ENCODE data around the gene LEMD2. TPM values are rescaled to one million over a fixed set of nuclear protein-coding genes. Genes with fewer than 3 reads are reported as not detected.
A peak's percentile ranks its signal among the peaks of the same experiment; 100 is the strongest.

Gene LEMD2
- total RNA-seq, 1 experiment from 2014 or later: 62.9 TPM

DNA sequence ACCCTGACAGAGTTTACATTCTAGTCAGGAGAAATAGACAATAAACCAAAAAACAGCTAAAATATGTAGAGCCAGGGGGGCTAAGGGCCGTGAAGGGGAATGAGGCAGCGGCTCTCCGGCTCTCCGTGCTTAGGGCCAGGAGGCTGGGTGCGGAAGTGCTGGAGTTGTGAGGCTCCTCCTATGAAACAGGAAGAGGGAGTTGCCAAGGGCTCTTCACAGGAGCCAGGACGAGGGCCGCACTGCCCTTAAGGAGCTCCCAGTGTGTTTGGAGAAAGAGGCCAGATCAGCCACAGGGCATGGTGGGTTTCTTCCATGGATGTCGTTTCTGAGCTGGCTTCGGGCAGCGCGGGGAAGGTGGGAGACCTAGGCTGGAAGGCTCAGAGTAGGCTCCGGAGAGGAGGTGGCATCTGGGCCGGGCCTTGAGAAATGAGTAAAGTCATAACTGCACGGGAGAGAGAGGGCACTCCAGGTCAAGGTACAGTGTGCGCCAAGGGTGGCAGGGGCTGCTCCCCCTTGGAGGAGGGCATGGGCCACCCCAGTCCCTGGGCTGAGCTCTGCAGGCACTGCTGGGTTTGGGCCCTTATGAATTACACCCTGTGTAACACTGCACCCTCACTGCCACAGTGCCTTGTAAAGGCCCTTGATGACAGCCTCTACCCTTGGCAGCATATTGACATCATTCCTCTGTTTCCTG lies 35.7 kb upstream of the LEMD2 start:
- CTCF ChIA-PET: interaction anchor here (0.9 to 4.6 kb wide), 7 partner anchors 12 to 203 kb away, joined by 3 to 47 read pairs (median 4); no protein-coding TSS in a partner anchor
- POLR2A ChIA-PET: no interaction called here
- ATAC-seq (no peak; the same call in 1 of the 2 replicates), DNase-seq (ENCODE audit: low spot score) (no peak)
- TF ChIP-seq JUN (CRISPR knock-in tag; IDR thresholded peaks at IDR 0.05) (no peak), TEAD4 (CRISPR knock-in tag; IDR thresholded peaks at IDR 0.05) (no peak), ZNF423 (CRISPR knock-in tag; IDR thresholded peaks at IDR 0.05) (no peak), TP53 (CRISPR knock-in tag; IDR thresholded peaks at IDR 0.05) (no peak), SMAD3 (CRISPR knock-in tag; IDR thresholded peaks at IDR 0.05; ENCODE audit: borderline replicate concordance) (no peak), ELF4 (CRISPR knock-in tag; IDR thresholded peaks at IDR 0.05; ENCODE audit: low read depth) (no peak), ZNF317 (CRISPR knock-in tag; IDR thresholded peaks at IDR 0.05; ENCODE audit: borderline replicate concordance, low read depth) (no peak), ZNF121 (CRISPR knock-in tag; IDR thresholded peaks at IDR 0.05) (no peak), PRRX2 (CRISPR knock-in tag; IDR thresholded peaks at IDR 0.05) (no peak), ZNF219 (CRISPR knock-in tag; IDR thresholded peaks at IDR 0.05; ENCODE audit: borderline replicate concordance) (no peak), MYBL2 (CRISPR knock-in tag; IDR thresholded peaks at IDR 0.05) (no peak), CREM (CRISPR knock-in tag; IDR thresholded peaks at IDR 0.05) (no peak)
- TF ChIP-seq, protein P1, sequence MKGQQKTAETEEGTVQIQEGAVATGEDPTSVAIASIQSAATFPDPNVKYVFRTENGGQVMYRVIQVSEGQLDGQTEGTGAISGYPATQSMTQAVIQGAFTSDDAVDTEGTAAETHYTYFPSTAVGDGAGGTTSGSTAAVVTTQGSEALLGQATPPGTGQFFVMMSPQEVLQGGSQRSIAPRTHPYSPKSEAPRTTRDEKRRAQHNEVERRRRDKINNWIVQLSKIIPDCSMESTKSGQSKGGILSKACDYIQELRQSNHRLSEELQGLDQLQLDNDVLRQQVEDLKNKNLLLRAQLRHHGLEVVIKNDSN (CRISPR knock-in tag; IDR thresholded peaks at IDR 0.05): no peak
- TF ChIP-seq, protein P2, sequence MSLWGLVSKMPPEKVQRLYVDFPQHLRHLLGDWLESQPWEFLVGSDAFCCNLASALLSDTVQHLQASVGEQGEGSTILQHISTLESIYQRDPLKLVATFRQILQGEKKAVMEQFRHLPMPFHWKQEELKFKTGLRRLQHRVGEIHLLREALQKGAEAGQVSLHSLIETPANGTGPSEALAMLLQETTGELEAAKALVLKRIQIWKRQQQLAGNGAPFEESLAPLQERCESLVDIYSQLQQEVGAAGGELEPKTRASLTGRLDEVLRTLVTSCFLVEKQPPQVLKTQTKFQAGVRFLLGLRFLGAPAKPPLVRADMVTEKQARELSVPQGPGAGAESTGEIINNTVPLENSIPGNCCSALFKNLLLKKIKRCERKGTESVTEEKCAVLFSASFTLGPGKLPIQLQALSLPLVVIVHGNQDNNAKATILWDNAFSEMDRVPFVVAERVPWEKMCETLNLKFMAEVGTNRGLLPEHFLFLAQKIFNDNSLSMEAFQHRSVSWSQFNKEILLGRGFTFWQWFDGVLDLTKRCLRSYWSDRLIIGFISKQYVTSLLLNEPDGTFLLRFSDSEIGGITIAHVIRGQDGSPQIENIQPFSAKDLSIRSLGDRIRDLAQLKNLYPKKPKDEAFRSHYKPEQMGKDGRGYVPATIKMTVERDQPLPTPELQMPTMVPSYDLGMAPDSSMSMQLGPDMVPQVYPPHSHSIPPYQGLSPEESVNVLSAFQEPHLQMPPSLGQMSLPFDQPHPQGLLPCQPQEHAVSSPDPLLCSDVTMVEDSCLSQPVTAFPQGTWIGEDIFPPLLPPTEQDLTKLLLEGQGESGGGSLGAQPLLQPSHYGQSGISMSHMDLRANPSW (CRISPR knock-in tag; conservative IDR thresholded peaks at IDR 0.05; ENCODE audit: low read depth): no peak
- TF ChIP-seq, protein P3, sequence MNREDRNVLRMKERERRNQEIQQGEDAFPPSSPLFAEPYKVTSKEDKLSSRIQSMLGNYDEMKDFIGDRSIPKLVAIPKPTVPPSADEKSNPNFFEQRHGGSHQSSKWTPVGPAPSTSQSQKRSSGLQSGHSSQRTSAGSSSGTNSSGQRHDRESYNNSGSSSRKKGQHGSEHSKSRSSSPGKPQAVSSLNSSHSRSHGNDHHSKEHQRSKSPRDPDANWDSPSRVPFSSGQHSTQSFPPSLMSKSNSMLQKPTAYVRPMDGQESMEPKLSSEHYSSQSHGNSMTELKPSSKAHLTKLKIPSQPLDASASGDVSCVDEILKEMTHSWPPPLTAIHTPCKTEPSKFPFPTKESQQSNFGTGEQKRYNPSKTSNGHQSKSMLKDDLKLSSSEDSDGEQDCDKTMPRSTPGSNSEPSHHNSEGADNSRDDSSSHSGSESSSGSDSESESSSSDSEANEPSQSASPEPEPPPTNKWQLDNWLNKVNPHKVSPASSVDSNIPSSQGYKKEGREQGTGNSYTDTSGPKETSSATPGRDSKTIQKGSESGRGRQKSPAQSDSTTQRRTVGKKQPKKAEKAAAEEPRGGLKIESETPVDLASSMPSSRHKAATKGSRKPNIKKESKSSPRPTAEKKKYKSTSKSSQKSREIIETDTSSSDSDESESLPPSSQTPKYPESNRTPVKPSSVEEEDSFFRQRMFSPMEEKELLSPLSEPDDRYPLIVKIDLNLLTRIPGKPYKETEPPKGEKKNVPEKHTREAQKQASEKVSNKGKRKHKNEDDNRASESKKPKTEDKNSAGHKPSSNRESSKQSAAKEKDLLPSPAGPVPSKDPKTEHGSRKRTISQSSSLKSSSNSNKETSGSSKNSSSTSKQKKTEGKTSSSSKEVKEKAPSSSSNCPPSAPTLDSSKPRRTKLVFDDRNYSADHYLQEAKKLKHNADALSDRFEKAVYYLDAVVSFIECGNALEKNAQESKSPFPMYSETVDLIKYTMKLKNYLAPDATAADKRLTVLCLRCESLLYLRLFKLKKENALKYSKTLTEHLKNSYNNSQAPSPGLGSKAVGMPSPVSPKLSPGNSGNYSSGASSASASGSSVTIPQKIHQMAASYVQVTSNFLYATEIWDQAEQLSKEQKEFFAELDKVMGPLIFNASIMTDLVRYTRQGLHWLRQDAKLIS (CRISPR knock-in tag; IDR thresholded peaks at IDR 0.05; ENCODE audit: borderline replicate concordance): no peak
- TF ChIP-seq, protein P4, sequence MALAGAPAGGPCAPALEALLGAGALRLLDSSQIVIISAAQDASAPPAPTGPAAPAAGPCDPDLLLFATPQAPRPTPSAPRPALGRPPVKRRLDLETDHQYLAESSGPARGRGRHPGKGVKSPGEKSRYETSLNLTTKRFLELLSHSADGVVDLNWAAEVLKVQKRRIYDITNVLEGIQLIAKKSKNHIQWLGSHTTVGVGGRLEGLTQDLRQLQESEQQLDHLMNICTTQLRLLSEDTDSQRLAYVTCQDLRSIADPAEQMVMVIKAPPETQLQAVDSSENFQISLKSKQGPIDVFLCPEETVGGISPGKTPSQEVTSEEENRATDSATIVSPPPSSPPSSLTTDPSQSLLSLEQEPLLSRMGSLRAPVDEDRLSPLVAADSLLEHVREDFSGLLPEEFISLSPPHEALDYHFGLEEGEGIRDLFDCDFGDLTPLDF (CRISPR knock-in tag; IDR thresholded peaks at IDR 0.05): no peak
- TF ChIP-seq, protein P5, sequence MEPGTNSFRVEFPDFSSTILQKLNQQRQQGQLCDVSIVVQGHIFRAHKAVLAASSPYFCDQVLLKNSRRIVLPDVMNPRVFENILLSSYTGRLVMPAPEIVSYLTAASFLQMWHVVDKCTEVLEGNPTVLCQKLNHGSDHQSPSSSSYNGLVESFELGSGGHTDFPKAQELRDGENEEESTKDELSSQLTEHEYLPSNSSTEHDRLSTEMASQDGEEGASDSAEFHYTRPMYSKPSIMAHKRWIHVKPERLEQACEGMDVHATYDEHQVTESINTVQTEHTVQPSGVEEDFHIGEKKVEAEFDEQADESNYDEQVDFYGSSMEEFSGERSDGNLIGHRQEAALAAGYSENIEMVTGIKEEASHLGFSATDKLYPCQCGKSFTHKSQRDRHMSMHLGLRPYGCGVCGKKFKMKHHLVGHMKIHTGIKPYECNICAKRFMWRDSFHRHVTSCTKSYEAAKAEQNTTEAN (CRISPR knock-in tag; IDR thresholded peaks at IDR 0.05): no peak
- TF ChIP-seq, protein P6, sequence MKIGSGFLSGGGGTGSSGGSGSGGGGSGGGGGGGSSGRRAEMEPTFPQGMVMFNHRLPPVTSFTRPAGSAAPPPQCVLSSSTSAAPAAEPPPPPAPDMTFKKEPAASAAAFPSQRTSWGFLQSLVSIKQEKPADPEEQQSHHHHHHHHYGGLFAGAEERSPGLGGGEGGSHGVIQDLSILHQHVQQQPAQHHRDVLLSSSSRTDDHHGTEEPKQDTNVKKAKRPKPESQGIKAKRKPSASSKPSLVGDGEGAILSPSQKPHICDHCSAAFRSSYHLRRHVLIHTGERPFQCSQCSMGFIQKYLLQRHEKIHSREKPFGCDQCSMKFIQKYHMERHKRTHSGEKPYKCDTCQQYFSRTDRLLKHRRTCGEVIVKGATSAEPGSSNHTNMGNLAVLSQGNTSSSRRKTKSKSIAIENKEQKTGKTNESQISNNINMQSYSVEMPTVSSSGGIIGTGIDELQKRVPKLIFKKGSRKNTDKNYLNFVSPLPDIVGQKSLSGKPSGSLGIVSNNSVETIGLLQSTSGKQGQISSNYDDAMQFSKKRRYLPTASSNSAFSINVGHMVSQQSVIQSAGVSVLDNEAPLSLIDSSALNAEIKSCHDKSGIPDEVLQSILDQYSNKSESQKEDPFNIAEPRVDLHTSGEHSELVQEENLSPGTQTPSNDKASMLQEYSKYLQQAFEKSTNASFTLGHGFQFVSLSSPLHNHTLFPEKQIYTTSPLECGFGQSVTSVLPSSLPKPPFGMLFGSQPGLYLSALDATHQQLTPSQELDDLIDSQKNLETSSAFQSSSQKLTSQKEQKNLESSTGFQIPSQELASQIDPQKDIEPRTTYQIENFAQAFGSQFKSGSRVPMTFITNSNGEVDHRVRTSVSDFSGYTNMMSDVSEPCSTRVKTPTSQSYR (CRISPR knock-in tag; IDR thresholded peaks at IDR 0.05): no peak
- TF ChIP-seq, protein P7, sequence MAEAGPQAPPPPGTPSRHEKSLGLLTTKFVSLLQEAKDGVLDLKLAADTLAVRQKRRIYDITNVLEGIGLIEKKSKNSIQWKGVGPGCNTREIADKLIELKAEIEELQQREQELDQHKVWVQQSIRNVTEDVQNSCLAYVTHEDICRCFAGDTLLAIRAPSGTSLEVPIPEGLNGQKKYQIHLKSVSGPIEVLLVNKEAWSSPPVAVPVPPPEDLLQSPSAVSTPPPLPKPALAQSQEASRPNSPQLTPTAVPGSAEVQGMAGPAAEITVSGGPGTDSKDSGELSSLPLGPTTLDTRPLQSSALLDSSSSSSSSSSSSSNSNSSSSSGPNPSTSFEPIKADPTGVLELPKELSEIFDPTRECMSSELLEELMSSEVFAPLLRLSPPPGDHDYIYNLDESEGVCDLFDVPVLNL (CRISPR knock-in tag; IDR thresholded peaks at IDR 0.05; ENCODE audit: borderline replicate concordance, low read depth): no peak
- TF ChIP-seq, protein P8, sequence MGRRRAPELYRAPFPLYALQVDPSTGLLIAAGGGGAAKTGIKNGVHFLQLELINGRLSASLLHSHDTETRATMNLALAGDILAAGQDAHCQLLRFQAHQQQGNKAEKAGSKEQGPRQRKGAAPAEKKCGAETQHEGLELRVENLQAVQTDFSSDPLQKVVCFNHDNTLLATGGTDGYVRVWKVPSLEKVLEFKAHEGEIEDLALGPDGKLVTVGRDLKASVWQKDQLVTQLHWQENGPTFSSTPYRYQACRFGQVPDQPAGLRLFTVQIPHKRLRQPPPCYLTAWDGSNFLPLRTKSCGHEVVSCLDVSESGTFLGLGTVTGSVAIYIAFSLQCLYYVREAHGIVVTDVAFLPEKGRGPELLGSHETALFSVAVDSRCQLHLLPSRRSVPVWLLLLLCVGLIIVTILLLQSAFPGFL (CRISPR knock-in tag; IDR thresholded peaks at IDR 0.05; ENCODE audit: borderline replicate concordance): no peak
- H3K4me1 Mint-ChIP-seq: peaks cover 38% of the 10 kb centered on the region
- no peak overlapping the region for H3K4me3 Mint-ChIP-seq
- peaks cover 14% of the 10 kb centered on the region; the same call in 1 of the 2 replicates for H3K27me3 Mint-ChIP-seq (ENCODE audit: low read depth)
- peak overlapping the region; percentile 55; the same call in 1 of the 2 replicates for H3K27ac Mint-ChIP-seq
- H3K9me3 Mint-ChIP-seq: no peaks in the 10 kb centered on the region
- no peaks in the 10 kb centered on the region for H3K36me3 Mint-ChIP-seq

All from WTC11 (cell line).